HG03460 (cell line): ENCODE results near the gene BSN.
A peak's percentile ranks its signal among the peaks of the same experiment; 100 is the strongest.
"Not testable (repeated sequence)": the region's sequence is repeated elsewhere in the genome, so short reads cannot be mapped to it uniquely, and the experiment has no call there.

Source experiments
- ATAC-seq: cut with Tn5 transposase; IDR thresholded peaks from one replicate; pipeline ENCODE4 v1.9.1; 2021; ENCODE audit not compliant: unreplicated experiment

Gene BSN

DNA sequence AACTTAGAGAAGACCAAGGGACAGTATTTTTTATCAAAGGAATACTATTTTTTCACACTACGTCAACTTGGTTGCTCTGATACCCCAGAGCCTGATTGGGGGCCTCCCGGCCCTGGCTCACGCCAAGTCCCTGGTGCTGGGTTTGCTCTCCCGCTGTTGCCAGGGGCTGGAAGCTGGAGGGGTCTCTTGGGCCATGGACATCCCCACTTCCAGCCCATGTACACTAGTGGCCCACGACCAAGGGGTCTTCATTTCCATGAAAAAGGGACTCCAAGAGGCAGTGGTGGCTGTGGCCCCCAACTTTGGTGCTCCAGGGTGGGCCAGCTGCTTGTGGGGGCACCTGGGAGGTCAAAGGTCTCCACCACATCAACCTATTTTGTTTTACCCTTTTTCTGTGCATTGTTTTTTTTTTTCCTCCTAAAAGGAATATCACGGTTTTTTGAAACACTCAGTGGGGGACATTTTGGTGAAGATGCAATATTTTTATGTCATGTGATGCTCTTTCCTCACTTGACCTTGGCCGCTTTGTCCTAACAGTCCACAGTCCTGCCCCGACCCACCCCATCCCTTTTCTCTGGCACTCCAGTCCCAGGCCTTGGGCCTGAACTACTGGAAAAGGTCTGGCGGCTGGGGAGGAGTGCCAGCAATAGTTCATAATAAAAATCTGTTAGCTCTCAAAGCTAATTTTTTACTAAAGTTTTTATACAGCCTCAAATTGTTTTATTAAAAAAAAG, 20.3 kb upstream of the BSN start:
- ATAC-seq, result no peak

GRCh38 chr3:49534581-49535441, 19.5 kb upstream of the BSN start:
- no peak for ATAC-seq

GRCh38 chr3:49535971-49536874, 18.1 kb upstream of the BSN start:
- no peak for ATAC-seq

GRCh38 chr3:49536875-49537533, 17.3 kb upstream of the BSN start:
- ATAC-seq, result no peak

- peak; percentile 94 for ATAC-seq
Observed at GRCh38 chr3:49539659-49540560, 14.4 kb upstream of the BSN start.

DNA sequence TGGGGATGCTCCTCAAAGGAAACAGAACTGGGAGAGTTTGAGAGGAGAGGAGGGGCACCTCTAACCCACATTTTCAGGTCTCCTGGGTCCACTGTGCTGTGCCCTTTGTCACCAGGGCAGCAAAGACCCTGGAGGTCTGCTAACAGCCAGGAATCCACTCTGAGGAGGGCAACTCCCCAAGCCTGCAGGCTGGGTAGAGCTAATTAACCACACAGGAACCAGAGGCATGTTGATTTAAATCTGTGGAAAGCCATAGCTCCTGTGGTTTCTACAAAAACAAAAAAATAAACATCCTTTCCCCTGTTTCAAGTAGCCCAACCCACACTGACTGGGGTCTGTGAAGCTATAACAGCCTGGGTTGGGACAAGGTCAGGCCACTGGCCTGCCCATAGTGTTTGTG, 2.2 kb upstream of the BSN start:
- ATAC-seq, result no peak

- ATAC-seq, result no peak
Observed at GRCh38 chr3:49553324-49553691, 969 bp upstream of the BSN start.

- ATAC-seq, result peak; percentile 40
Observed at GRCh38 chr3:49554633-49555265, 472 bp downstream of the BSN start.

DNA sequence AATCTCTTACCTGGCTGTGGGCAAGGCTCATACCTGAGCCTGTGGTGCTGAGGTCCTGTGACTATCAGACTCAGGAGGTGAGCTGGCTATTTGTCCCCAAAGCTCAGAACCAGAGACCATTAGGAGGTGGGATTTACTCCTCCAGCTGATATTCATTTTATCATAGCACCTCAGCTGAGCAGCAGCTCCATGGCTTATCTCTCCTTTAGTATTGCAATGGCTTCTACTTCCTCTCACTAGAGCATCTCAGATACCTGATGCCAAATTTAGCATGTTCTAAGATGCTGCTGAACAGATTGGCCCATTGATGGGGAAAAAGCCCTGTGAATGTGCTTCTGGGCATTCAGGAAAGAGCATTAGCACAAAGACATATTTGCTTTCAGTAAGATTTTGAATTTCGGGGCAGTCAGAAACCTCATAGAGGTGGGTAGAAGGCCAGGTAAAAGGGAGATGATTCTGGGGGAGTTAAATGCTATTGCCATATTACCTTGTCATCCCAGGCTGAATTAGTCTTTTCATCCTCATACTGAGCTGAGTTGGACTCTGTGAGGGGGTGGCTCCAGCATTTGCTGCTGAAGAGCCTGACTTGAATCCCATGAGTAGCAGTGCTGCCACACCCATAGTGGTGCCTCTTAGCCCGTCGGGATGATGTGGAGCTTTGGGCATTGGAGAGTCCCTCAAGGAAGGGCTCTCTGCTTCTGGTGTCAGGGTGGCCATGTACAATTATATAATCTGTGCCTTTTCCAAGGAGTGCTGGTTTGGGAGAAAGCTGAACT, 2.4 kb downstream of the BSN start:
- ATAC-seq, result no peak

- no peak for ATAC-seq
Observed at GRCh38 chr3:49563040-49563578, 8.8 kb downstream of the BSN start.

DNA sequence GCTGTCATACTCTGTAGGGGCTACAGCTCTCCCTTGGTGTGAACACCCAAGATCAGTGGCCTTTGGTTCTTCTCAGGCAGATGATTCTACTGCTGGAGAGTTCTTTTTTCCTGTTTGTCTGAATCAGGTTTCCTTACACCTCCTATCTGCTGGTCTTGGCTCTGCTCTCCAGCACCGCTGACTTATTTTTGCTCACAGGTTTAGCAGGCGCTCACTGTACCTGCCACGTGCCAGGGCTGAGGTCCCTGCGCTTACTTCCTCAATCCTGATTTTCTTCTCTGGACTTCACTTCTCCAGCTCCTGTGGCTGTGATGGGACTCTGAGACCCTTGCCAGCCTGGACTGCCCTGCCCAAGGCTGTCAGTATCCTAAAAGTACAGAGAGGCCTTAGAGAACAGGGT, 9.5 kb downstream of the BSN start:
- no peak for ATAC-seq

- no peak for ATAC-seq
Observed at GRCh38 chr3:49566312-49566711, 12.0 kb downstream of the BSN start.

DNA sequence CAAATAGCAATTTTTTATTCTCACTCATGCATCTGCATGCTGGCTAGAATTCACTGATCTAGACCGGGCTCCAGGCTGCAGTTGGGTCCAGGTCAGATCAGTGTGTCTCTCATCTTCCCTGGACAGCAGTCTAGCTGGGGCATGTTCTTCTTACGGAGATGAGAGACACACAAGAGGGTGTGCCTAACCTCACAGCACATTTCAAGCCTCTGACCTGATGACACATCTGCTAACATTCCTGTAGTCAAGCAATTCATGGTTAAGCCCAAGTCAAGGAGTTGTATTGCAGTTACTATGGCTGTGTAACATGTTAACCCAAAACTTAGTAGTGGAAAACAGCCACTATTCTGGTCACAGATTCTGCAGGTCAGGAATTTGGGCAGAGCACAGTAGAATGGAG, 13.1 kb downstream of the BSN start:
- no peak for ATAC-seq

GRCh38 chr3:49568965-49569364, 14.7 kb downstream of the BSN start:
- ATAC-seq, result no peak

DNA sequence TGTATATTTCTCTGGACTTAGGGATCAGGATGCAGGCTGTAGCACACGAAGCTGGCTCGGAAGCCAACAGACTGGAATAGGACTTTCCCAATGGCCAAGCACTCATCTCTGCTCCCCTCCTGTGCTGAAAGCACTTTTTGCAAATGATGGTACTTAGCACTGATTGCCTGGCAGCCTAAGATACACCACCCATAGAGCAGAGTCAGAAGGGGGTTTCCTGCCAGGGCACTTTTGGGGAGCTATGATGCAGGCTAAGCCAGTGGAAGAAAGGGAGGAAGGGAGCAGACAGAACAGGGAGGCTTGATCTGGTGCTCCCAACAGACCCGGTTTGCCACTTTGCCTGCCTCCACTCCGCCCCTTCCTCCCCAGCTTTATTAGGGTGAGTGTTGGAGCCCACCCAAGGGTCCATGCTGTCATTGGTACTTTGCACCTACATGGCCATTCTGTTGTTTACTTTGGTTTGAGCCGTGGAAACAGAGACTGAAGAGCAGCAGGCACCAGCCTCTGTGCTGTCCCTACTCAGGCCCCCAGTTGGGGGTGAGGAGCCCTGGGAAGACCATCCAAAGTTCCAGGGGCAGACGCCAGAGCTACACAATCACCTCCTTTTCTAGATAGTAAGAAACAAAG, 15.9 kb downstream of the BSN start:
- ATAC-seq, result no peak

DNA sequence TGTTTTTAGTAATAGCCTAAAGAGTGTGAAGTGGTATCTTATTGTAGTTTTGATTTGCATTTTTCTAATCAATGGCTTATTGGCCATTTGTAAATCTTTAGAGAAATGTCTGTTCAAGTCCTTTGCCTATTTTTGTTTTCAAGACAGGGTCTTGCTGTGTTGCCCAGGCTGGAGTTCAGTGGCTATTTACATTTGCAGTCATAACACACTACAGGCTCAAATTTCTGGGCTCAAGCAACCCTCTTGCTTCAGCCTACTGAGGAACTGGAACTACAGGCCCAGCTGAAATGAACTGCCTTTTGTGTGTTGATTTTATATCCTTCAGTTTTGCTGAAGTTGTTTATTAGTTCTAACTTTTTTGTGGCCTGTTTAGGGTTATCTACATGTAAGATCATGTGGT, 27.9 kb downstream of the BSN start:
- no peak for ATAC-seq

- not testable (repeated sequence) for ATAC-seq
Observed at GRCh38 chr3:49585261-49585755, 31.0 kb downstream of the BSN start.

GRCh38 chr3:49591615-49592014, 37.3 kb downstream of the BSN start:
- ATAC-seq, result no peak
